ENCODE data around the gene ANKFY1.

Gene ANKFY1

DNA sequence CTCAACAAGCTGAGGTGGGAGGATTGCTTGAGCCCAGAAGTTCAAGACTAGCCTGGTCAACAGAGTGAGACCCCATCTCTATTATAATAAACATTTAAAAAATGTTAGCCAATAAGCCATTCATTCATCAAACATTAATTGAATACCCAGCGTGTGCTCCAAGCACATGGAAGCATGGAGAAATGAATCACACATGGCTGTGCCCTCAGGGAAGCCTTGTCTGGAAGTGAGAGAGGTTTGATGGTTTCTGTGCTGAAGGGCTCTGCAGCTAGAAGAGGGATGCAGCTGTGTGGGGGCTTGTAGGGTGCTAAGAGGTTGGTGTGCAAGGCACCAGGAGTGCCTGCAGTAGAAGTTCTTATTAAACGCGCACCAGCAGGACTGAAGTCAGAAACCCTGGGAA lies 109.6 kb downstream of the ANKFY1 start (continued):
- TF ChIP-seq ZNF280D (tag by site-specific recombination; IDR thresholded peaks at IDR 0.05) = no peak
- TF ChIP-seq, protein P1, sequence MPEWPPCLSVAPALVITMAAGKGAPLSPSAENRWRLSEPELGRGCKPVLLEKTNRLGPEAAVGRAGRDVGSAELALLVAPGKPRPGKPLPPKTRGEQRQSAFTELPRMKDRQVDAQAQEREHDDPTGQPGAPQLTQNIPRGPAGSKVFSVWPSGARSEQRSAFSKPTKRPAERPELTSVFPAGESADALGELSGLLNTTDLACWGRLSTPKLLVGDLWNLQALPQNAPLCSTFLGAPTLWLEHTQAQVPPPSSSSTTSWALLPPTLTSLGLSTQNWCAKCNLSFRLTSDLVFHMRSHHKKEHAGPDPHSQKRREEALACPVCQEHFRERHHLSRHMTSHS (tag by site-specific recombination; IDR thresholded peaks at IDR 0.05) = no peak

- Histone ChIP-seq H3K4me3 (ENCODE audit: low read depth, low read length) (no peak overlapping the region), H3K27ac (ENCODE audit: extremely low read depth, low read depth, low read length) (no peak overlapping the region), H3K4me1 (ENCODE audit: control insufficient read depth, insufficient read depth, low read length) (no peaks in the 10 kb centered on the region), H3K9me3 (ENCODE audit: control insufficient read depth, insufficient read depth, low read depth, low read length) (no peaks in the 10 kb centered on the region), H3K36me3 (ENCODE audit: control insufficient read depth in 2 of 2, insufficient read depth in 1 of 2, low read length in 2 of 2) (peaks cover 0 to 52% of the 10 kb centered on the region in 2 experiments; a peak in 2 of 3 replicates)
- CTCF ChIA-PET = no interaction called here
- POLR2A ChIA-PET = interaction anchor here (8.7 kb wide), 1 partner anchor 8 kb away, joined by 98 read pairs; the partner anchor contains the start of genes CYB5D2 and ZZEF1
- TF ChIP-seq SETDB1 (IDR thresholded peaks at IDR 0.05; ENCODE audit: insufficient read length, low read length) (no peak), ZNF701 (tag by site-specific recombination; IDR thresholded peaks at IDR 0.05) (no peak), TRIM28 (IDR thresholded peaks at IDR 0.05; ENCODE audit: borderline replicate concordance, low read length) (no peak), ZNF114 (tag by site-specific recombination; IDR thresholded peaks at IDR 0.05) (no peak), ZSCAN18 (tag by site-specific recombination; IDR thresholded peaks at IDR 0.05) (no peak), ZSCAN16 (tag by site-specific recombination; IDR thresholded peaks at IDR 0.05) (no peak), HOXA7 (CRISPR knock-in tag; IDR thresholded peaks at IDR 0.05; ENCODE audit: borderline replicate concordance) (no peak), ZNF610 (tag by site-specific recombination; IDR thresholded peaks at IDR 0.05; ENCODE audit: borderline replicate concordance) (no peak), ZNF843 (tag by site-specific recombination; IDR thresholded peaks at IDR 0.05) (no peak), MYNN (tag by site-specific recombination; IDR thresholded peaks at IDR 0.05; ENCODE audit: borderline replicate concordance) (no peak), ZNF510 (tag by site-specific recombination; IDR thresholded peaks at IDR 0.05; ENCODE audit: insufficient replicate concordance) (no peak), ZNF670 (tag by site-specific recombination; IDR thresholded peaks at IDR 0.05; ENCODE audit: low read depth) (no peak), ZNF138 (tag by site-specific recombination; IDR thresholded peaks at IDR 0.05; ENCODE audit: borderline replicate concordance) (no peak), GLI2 (tag by site-specific recombination; IDR thresholded peaks at IDR 0.05; ENCODE audit: borderline replicate concordance, low read depth) (no peak), ZNF585B (tag by site-specific recombination; IDR thresholded peaks at IDR 0.05) (no peak), ZNF146 (tag by site-specific recombination; IDR thresholded peaks at IDR 0.05) (no peak), ATF2 (tag by site-specific recombination; IDR thresholded peaks at IDR 0.05; ENCODE audit: low read depth) (no peak), BCL11A (tag by site-specific recombination; IDR thresholded peaks at IDR 0.05; ENCODE audit: low read depth) (no peak), IKZF3 (tag by site-specific recombination; IDR thresholded peaks at IDR 0.05) (no peak), ZNF274 (IDR thresholded peaks at IDR 0.05; ENCODE audit: low read length) (no peak), ZNF274 (tag by site-specific recombination; IDR thresholded peaks at IDR 0.05; ENCODE audit: borderline replicate concordance) (no peak)
These were observed 111.3 kb downstream of the ANKFY1 start for GRCh38 chr17:4152471-4152870.

Data from HEK293 (cell line).